ENCODE measurements around the gene ATMIN. TPM values are rescaled to one million over a fixed set of nuclear protein-coding genes. Genes with fewer than 3 reads are reported as not detected.

The ATMIN gene
- total and polyA plus RNA-seq, 2 donors (not counting 1 experiment from before 2014, with no cell fraction given) = 43.8 to 52.8 TPM

DNA sequence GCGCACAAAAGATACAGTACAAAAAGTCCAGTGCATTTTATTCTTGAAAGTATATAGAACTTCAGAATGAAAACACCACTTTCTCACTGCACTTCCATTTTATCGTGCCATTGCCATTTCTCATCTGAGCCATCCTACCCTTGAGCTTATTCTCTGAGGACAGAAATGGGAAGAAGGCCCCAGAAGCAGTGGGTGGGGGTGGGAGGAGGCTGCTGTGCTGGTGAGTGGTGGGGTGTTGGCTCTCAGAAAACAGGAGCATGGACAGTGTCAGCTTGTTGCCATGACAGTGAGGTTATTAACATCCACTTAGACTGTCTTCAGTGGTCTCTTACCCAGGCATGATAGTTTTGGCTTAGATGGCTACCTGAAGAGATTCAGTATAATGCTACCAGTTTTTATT, 4.5 kb downstream of the ATMIN start:
- peaks cover 7% of the 10 kb centered on the region for H3K36me3 ChIP-seq (ENCODE audit: control insufficient read depth, insufficient read depth, low read length)
- H3K9me3 ChIP-seq (ENCODE audit: control insufficient read depth, insufficient read depth, low read depth, low read length) = no peaks in the 10 kb centered on the region
- H4K20me1 ChIP-seq (ENCODE audit: control insufficient read depth, extremely low read depth, insufficient read depth, low read length) = no peaks in the 10 kb centered on the region
- no peak overlapping the region for H3K4me3 ChIP-seq (replicated peaks in 1 of 4; ENCODE audit: control extremely low read depth in 1 of 4, insufficient read depth in 1 of 4, low read depth in 3 of 4, low read length in 4 of 4)
- no peak overlapping the region for H3K9ac ChIP-seq (ENCODE audit: insufficient read depth, low read length)
- peaks cover 18% of the 10 kb centered on the region for H3K79me2 ChIP-seq (ENCODE audit: control insufficient read depth, insufficient read depth, low read length)
- no peaks in the 10 kb centered on the region for H3K27me3 ChIP-seq (ENCODE audit: control insufficient read depth, insufficient read depth, low read length)
- H3K4me2 ChIP-seq (ENCODE audit: extremely low read depth, insufficient read depth, low read length) = no peak overlapping the region
- TF ChIP-seq, protein P1, sequence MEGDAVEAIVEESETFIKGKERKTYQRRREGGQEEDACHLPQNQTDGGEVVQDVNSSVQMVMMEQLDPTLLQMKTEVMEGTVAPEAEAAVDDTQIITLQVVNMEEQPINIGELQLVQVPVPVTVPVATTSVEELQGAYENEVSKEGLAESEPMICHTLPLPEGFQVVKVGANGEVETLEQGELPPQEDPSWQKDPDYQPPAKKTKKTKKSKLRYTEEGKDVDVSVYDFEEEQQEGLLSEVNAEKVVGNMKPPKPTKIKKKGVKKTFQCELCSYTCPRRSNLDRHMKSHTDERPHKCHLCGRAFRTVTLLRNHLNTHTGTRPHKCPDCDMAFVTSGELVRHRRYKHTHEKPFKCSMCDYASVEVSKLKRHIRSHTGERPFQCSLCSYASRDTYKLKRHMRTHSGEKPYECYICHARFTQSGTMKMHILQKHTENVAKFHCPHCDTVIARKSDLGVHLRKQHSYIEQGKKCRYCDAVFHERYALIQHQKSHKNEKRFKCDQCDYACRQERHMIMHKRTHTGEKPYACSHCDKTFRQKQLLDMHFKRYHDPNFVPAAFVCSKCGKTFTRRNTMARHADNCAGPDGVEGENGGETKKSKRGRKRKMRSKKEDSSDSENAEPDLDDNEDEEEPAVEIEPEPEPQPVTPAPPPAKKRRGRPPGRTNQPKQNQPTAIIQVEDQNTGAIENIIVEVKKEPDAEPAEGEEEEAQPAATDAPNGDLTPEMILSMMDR (conservative IDR thresholded peaks at IDR 0.05 in 1 of 2, IDR thresholded peaks at IDR 0.05 in 1 of 2; ENCODE audit: low read depth in 1 of 2, low read length in 2 of 2) = no peak
- TF ChIP-seq EZH2 (IDR thresholded peaks at IDR 0.05; ENCODE audit: low read length, missing control alignments) = no peak
- no peak overlapping the region for H3K27ac ChIP-seq (ENCODE audit: insufficient read depth, low read length)
- no peaks in the 10 kb centered on the region for H3K4me1 ChIP-seq (ENCODE audit: control insufficient read depth, extremely low read depth, insufficient read depth, low read length)
- H2AFZ ChIP-seq (ENCODE audit: low read length) = no peak overlapping the region
- DNase-seq (ENCODE audit: low read depth in 2 of 2) = no peak

DNA sequence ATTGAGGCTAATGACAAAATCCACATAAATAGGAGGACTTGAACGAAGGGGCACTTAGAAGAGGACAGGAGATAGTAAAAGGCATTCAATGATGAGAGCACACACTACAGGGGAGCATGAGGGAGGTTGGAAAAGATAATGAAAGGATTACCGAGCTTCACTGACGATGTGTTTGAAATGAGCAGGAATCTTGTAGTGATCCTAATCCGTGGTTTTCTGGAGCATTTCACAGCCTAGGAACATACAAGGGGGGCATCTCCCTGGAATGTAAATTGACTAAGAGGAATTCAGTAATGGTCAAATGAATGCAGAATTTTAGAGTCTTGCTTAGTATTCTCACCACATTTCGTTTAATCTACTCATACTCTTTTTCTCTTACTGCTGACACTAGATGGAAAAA, 5.2 kb downstream of the ATMIN start:
- TF ChIP-seq, protein P1 (conservative IDR thresholded peaks at IDR 0.05 in 1 of 2, IDR thresholded peaks at IDR 0.05 in 1 of 2; ENCODE audit: low read depth in 1 of 2, low read length in 2 of 2) = no peak
- TF ChIP-seq EZH2 (IDR thresholded peaks at IDR 0.05; ENCODE audit: low read length, missing control alignments) = no peak
- no peak overlapping the region for H3K4me3 ChIP-seq (replicated peaks in 1 of 4; ENCODE audit: control extremely low read depth in 1 of 4, insufficient read depth in 1 of 4, low read depth in 3 of 4, low read length in 4 of 4)
- no peaks in the 10 kb centered on the region for H4K20me1 ChIP-seq (ENCODE audit: control insufficient read depth, extremely low read depth, insufficient read depth, low read length)
- no peak overlapping the region for H3K4me2 ChIP-seq (ENCODE audit: extremely low read depth, insufficient read depth, low read length)
- peaks cover 7% of the 10 kb centered on the region for H3K36me3 ChIP-seq (ENCODE audit: control insufficient read depth, insufficient read depth, low read length)
- no peaks in the 10 kb centered on the region for H3K27me3 ChIP-seq (ENCODE audit: control insufficient read depth, insufficient read depth, low read length)
- H3K4me1 ChIP-seq (ENCODE audit: control insufficient read depth, extremely low read depth, insufficient read depth, low read length) = no peaks in the 10 kb centered on the region
- H3K79me2 ChIP-seq (ENCODE audit: control insufficient read depth, insufficient read depth, low read length) = peaks cover 18% of the 10 kb centered on the region
- H3K9ac ChIP-seq (ENCODE audit: insufficient read depth, low read length) = no peak overlapping the region
- no peak overlapping the region for H3K27ac ChIP-seq (ENCODE audit: insufficient read depth, low read length)
- DNase-seq (ENCODE audit: low read depth in 2 of 2) = peak in 1 of 2 donors; percentile 27
- no peak overlapping the region for H2AFZ ChIP-seq (ENCODE audit: low read length)
- no peaks in the 10 kb centered on the region for H3K9me3 ChIP-seq (ENCODE audit: control insufficient read depth, insufficient read depth, low read depth, low read length)

DNA sequence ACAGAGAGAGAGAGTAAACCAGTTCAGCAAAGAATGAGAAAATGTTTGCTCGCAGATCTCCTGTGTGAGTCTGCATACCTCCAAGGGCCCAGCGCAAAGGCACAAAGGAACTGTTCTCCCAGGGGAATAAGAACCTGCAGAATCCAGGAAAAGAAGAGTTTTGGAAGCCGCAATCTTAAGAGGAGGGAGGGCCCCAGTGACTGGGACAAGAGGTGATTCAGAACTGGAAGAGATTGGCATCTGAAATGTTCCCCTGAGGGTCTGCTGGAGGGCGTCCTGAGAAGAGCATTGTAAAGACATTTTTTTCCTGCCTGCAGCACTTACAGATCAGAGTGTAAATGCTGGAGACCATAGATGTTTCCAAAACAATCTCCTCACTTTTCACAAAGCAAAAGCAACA, 6.1 kb downstream of the ATMIN start:
- Histone ChIP-seq H3K79me2 (ENCODE audit: control insufficient read depth, insufficient read depth, low read length) (peaks cover 13% of the 10 kb centered on the region), H3K9ac (ENCODE audit: insufficient read depth, low read length) (no peak overlapping the region), H3K4me2 (ENCODE audit: extremely low read depth, insufficient read depth, low read length) (no peak overlapping the region), H3K4me3 (replicated peaks in 1 of 4; ENCODE audit: control extremely low read depth in 1 of 4, insufficient read depth in 1 of 4, low read depth in 3 of 4, low read length in 4 of 4) (no peak overlapping the region), H4K20me1 (ENCODE audit: control insufficient read depth, extremely low read depth, insufficient read depth, low read length) (no peaks in the 10 kb centered on the region), H3K36me3 (ENCODE audit: control insufficient read depth, insufficient read depth, low read length) (peaks cover 7% of the 10 kb centered on the region), H3K27ac (ENCODE audit: insufficient read depth, low read length) (no peak overlapping the region), H3K27me3 (ENCODE audit: control insufficient read depth, insufficient read depth, low read length) (no peaks in the 10 kb centered on the region), H3K4me1 (ENCODE audit: control insufficient read depth, extremely low read depth, insufficient read depth, low read length) (no peaks in the 10 kb centered on the region), H3K9me3 (ENCODE audit: control insufficient read depth, insufficient read depth, low read depth, low read length) (no peaks in the 10 kb centered on the region), H2AFZ (ENCODE audit: low read length) (no peak overlapping the region)
- no peak for TF ChIP-seq EZH2 (IDR thresholded peaks at IDR 0.05; ENCODE audit: low read length, missing control alignments)
- TF ChIP-seq, protein P1 (conservative IDR thresholded peaks at IDR 0.05 in 1 of 2, IDR thresholded peaks at IDR 0.05 in 1 of 2; ENCODE audit: low read depth in 1 of 2, low read length in 2 of 2) = no peak
- DNase-seq (ENCODE audit: low read depth in 2 of 2) = no peak
